GM23338 (cell line): ENCODE results near the gene DLL4. TPM values are rescaled to one million over a fixed set of nuclear protein-coding genes. Genes with fewer than 3 reads are reported as not detected.

Experiments
- ATAC-seq: fragments of 200-7000 bp; cut with Tn5 transposase; 3 replicates; pipeline ENCODE4 v1.9.1; 2020
- DNase-seq: peaks from one replicate; pipeline ENCODE4 v3.0.0-alpha.2; 2015; ENCODE audit warnings: low spot score
- H2AFZ ChIP-seq: fragments of 200-600 bp; sonication (generic); 2 replicates; pipeline ENCODE4 v1.8.0; 2016; ENCODE audit warnings: antibody characterized with exemption, mild to moderate bottlenecking, moderate library complexity
- H3F3A ChIP-seq: fragments of 200-600 bp; sonication (generic); replicated peaks from 2 replicates; pipeline ENCODE4 v1.8.0; 2017; ENCODE audit warnings: antibody characterized with exemption, mixed run types, low read depth
- H3K27ac ChIP-seq: fragments of 200-600 bp; sonication (generic); 2 replicates; pipeline ENCODE4 v1.6.1; 2016; ENCODE audit warnings: low read depth
- H3K27me3 ChIP-seq: fragments of 200-600 bp; sonication (generic); 2 replicates; pipeline ENCODE4 v1.8.0; 2016; ENCODE audit warnings: mild to moderate bottlenecking, mixed run types, moderate library complexity; ENCODE audit not compliant: insufficient read depth
- H3K36me3 ChIP-seq: fragments of 200-600 bp; sonication (generic); 2 replicates; pipeline ENCODE4 v1.8.0; 2016; ENCODE audit warnings: mild to moderate bottlenecking; ENCODE audit not compliant: insufficient read depth
- H3K4me1 ChIP-seq: fragments of 200-600 bp; sonication (generic); 2 replicates; pipeline ENCODE4 v1.8.0; 2016; ENCODE audit warnings: mild to moderate bottlenecking, moderate library complexity; ENCODE audit not compliant: insufficient read depth
- H3K4me2 ChIP-seq: fragments of 200-600 bp; sonication (generic); 2 replicates; pipeline ENCODE4 v1.7.1; 2017; ENCODE audit warnings: mixed run types
- H3K4me3 ChIP-seq: fragments of 200-600 bp; sonication (generic); 2 replicates; pipeline ENCODE4 v1.6.1; 2016; ENCODE audit warnings: mixed run types
- H3K79me2 ChIP-seq: fragments of 200-600 bp; sonication (generic); replicated peaks from 2 replicates; pipeline ENCODE4 v1.8.0; 2017; ENCODE audit warnings: mild to moderate bottlenecking; ENCODE audit not compliant: insufficient read depth
- H3K9me2 ChIP-seq: fragments of 200-600 bp; sonication (generic); 2 replicates; pipeline ENCODE4 v1.8.0; 2017; ENCODE audit not compliant: insufficient read depth
- H4K20me1 ChIP-seq: fragments of 200-600 bp; sonication (generic); replicated peaks from 2 replicates; pipeline ENCODE4 v1.8.0; 2017; ENCODE audit warnings: mild to moderate bottlenecking; ENCODE audit not compliant: insufficient read depth
- H3K27ac Mint-ChIP-seq: 2 replicates; pipeline ENCODE4 v1.8.0; 2020; ENCODE audit warnings: inconsistent platforms, mild to moderate bottlenecking, moderate library complexity, mixed read lengths
- H3K27me3 Mint-ChIP-seq: 3 replicates; pipeline ENCODE4 v1.8.0; 2022; ENCODE audit warnings: low read depth, mild to moderate bottlenecking, moderate library complexity, mixed read lengths, inconsistent platforms; ENCODE audit not compliant: insufficient read depth, poor library complexity
- H3K36me3 Mint-ChIP-seq: 3 replicates; pipeline ENCODE4 v1.8.0; 2021; ENCODE audit warnings: low read depth, mild to moderate bottlenecking, inconsistent platforms, moderate library complexity, mixed read lengths
- H3K4me1 Mint-ChIP-seq: 3 replicates; pipeline ENCODE4 v1.8.0; 2020; ENCODE audit warnings: mild to moderate bottlenecking, inconsistent platforms, mixed read lengths
- H3K4me3 Mint-ChIP-seq: 3 replicates; pipeline ENCODE4 v1.8.0; 2021; ENCODE audit warnings: moderate library complexity, mild to moderate bottlenecking, inconsistent platforms, mixed read lengths
- H3K9me3 Mint-ChIP-seq: 3 replicates; pipeline ENCODE4 v1.8.0; 2020; ENCODE audit warnings: moderate library complexity, mild to moderate bottlenecking, inconsistent platforms, mixed read lengths
- POLR2AphosphoS5 ChIP-seq: IDR thresholded peaks from 2 replicates; pipeline ENCODE4 v1.6.1; 2016; ENCODE audit warnings: antibody characterized with exemption, low read depth
- ZNF331 ChIP-seq: fragments of 250-450 bp; sonication (Bioruptor Pico); IDR thresholded peaks from 2 replicates; pipeline ENCODE4 v1.5.0; 2020; ENCODE audit warnings: low read depth, mild to moderate bottlenecking, moderate library complexity
- polyA plus RNA-seq: library from polyadenylated mRNA; unstranded; fragments of >200 nt; fragmentation: Nextera tagmentation; extraction: Ambion mirVana; gene quantifications from 2 replicates; pipeline ENCODE4 v1.2.1, GENCODE V29; 2016
- total RNA-seq: library from RNA; depleted of rRNA; stranded (reverse); fragments of >200 nt; shearing (Covaris generic); gene quantifications from 2 replicates; pipeline ENCODE4 v1.2.3, GENCODE V29; 2014
- TF ChIP-seq, protein P1 (sequence below): IDR thresholded peaks from one replicate; pipeline ENCODE4 v1.6.1; 2018; ENCODE audit warnings: antibody characterized with exemption; ENCODE audit not compliant: unreplicated experiment
- TF ChIP-seq, protein P2 (sequence below), 2 experiments: fragments of 200-600 bp in 1 of 2; sonication (generic) in 1 of 2; conservative IDR thresholded peaks; 2 replicates each; pipeline versions ENCODE4 v1.5.1 to v1.6.1; 2016 to 2017; ENCODE audit warnings: antibody characterized with exemption in 2 of 2, low read depth in 2 of 2, mild to moderate bottlenecking in 2 of 2, moderate library complexity in 1 of 2
- TF ChIP-seq, protein P3 (sequence below): fragments of 250-450 bp; sonication (Bioruptor Pico); IDR thresholded peaks from 2 replicates; pipeline ENCODE4 v1.5.0; 2020; ENCODE audit warnings: mild to moderate bottlenecking, moderate library complexity

The DLL4 gene
- total and polyA plus RNA-seq, 2 experiments from 2014 or later: 0.31 to 0.99 TPM

DNA sequence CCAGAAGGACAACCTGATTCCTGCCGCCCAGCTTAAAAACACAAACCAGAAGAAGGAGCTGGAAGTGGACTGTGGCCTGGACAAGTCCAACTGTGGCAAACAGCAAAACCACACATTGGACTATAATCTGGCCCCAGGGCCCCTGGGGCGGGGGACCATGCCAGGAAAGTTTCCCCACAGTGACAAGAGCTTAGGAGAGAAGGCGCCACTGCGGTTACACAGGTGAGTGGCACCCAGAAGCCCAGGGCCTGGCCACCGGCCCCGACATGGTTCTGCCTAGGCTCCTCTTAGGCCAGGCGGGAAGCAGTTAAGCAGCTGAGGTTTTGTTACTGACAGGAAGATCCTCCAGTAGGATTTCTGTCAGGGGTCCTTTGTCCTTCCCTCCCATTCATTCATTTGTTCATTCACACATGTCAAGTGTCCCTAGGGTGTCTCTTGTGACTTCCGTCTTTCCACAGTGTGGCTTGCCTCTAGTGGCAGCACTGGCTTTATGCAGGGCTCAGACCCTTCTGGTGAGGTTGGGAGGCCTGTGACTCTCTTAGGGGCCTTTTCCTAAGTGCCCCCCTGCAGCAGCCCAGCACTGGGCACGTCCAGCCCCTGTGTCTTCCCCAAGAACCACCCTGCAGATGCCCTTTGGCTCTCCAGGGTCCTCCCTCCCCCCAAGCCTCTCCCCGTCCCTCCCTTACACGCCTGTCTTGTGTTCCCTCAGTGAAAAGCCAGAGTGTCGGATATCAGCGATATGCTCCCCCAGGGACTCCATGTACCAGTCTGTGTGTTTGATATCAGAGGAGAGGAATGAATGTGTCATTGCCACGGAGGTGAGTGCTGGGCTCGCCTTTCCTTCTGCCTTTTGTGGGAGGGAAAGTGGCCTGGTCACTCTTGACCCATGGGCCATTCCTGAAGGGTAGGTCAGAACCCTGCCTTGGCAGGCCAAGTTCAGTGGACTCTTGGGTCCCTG, 7.8 kb downstream of the DLL4 start (continued):
- TF ChIP-seq, protein P1, sequence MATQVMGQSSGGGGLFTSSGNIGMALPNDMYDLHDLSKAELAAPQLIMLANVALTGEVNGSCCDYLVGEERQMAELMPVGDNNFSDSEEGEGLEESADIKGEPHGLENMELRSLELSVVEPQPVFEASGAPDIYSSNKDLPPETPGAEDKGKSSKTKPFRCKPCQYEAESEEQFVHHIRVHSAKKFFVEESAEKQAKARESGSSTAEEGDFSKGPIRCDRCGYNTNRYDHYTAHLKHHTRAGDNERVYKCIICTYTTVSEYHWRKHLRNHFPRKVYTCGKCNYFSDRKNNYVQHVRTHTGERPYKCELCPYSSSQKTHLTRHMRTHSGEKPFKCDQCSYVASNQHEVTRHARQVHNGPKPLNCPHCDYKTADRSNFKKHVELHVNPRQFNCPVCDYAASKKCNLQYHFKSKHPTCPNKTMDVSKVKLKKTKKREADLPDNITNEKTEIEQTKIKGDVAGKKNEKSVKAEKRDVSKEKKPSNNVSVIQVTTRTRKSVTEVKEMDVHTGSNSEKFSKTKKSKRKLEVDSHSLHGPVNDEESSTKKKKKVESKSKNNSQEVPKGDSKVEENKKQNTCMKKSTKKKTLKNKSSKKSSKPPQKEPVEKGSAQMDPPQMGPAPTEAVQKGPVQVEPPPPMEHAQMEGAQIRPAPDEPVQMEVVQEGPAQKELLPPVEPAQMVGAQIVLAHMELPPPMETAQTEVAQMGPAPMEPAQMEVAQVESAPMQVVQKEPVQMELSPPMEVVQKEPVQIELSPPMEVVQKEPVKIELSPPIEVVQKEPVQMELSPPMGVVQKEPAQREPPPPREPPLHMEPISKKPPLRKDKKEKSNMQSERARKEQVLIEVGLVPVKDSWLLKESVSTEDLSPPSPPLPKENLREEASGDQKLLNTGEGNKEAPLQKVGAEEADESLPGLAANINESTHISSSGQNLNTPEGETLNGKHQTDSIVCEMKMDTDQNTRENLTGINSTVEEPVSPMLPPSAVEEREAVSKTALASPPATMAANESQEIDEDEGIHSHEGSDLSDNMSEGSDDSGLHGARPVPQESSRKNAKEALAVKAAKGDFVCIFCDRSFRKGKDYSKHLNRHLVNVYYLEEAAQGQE: no peak

DNA sequence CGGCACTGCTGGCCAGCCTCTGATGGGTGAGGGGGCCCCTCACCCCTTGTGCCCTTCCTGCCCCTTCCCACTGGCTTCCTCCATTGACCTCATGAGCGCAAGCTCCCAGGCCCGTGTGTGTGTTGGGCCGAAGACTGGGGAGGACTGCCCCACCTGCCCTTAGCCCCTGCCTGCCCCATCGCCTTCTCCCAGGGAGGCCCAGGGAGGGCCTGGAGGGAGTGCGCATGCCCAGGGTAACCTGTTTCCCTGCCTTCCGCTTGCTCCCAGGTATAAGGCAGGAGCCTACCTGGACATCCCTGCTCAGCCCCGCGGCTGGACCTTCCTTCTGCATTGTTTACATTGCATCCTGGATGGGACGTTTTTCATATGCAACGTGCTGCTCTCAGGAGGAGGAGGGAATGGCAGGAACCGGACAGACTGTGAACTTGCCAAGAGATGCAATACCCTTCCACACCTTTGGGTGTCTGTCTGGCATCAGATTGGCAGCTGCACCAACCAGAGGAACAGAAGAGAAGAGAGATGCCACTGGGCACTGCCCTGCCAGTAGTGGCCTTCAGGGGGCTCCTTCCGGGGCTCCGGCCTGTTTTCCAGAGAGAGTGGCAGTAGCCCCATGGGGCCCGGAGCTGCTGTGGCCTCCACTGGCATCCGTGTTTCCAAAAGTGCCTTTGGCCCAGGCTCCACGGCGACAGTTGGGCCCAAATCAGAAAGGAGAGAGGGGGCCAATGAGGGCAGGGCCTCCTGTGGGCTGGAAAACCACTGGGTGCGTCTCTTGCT, 8.8 kb downstream of the DLL4 start:
- Histone ChIP-seq H3K79me2 (no peaks in the 10 kb centered on the region), H3K27ac (no peak overlapping the region), H3K4me3 (no peak overlapping the region), H3K4me2 (no peak overlapping the region), H2AFZ (no peak overlapping the region), H3F3A (peaks cover 17% of the 10 kb centered on the region), H4K20me1 (no peaks in the 10 kb centered on the region), H3K4me1 (peaks cover 20% of the 10 kb centered on the region), H3K9me2 (no peaks in the 10 kb centered on the region), H3K27me3 (peaks cover 25% of the 10 kb centered on the region), H3K36me3 (no peaks in the 10 kb centered on the region)
- H3K36me3 Mint-ChIP-seq: no peaks in the 10 kb centered on the region; the same call in 2 of the 3 replicates
- no peak overlapping the region for H3K27ac Mint-ChIP-seq
- H3K4me3 Mint-ChIP-seq: no peak overlapping the region
- ATAC-seq: peak; percentile 2; the same call in 1 of the 3 replicates
- H3K27me3 Mint-ChIP-seq: peaks cover 42% of the 10 kb centered on the region
- no peaks in the 10 kb centered on the region; the same call in 2 of the 3 replicates for H3K9me3 Mint-ChIP-seq
- peak; percentile 45 for DNase-seq
- H3K4me1 Mint-ChIP-seq: peaks cover 36% of the 10 kb centered on the region
- TF ChIP-seq, protein P2, sequence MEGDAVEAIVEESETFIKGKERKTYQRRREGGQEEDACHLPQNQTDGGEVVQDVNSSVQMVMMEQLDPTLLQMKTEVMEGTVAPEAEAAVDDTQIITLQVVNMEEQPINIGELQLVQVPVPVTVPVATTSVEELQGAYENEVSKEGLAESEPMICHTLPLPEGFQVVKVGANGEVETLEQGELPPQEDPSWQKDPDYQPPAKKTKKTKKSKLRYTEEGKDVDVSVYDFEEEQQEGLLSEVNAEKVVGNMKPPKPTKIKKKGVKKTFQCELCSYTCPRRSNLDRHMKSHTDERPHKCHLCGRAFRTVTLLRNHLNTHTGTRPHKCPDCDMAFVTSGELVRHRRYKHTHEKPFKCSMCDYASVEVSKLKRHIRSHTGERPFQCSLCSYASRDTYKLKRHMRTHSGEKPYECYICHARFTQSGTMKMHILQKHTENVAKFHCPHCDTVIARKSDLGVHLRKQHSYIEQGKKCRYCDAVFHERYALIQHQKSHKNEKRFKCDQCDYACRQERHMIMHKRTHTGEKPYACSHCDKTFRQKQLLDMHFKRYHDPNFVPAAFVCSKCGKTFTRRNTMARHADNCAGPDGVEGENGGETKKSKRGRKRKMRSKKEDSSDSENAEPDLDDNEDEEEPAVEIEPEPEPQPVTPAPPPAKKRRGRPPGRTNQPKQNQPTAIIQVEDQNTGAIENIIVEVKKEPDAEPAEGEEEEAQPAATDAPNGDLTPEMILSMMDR (conservative IDR thresholded peaks at IDR 0.05; ENCODE audit: low read depth in 2 of 2): peak; percentile 33 to 44
- no peak for TF ChIP-seq POLR2AphosphoS5

DNA sequence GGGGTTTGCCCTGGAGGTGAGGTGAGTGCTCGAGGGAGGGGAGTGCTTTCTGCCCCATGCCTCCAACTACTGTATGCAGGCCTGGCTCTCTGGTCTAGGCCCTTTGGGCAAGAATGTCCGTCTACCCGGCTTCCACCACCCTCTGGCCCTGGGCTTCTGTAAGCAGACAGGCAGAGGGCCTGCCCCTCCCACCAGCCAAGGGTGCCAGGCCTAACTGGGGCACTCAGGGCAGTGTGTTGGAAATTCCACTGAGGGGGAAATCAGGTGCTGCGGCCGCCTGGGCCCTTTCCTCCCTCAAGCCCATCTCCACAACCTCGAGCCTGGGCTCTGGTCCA, 9.4 kb downstream of the DLL4 start:
- H3K27me3 Mint-ChIP-seq: peaks cover 36% of the 10 kb centered on the region
- TF ChIP-seq ZNF331: no peak
- TF ChIP-seq, protein P3, sequence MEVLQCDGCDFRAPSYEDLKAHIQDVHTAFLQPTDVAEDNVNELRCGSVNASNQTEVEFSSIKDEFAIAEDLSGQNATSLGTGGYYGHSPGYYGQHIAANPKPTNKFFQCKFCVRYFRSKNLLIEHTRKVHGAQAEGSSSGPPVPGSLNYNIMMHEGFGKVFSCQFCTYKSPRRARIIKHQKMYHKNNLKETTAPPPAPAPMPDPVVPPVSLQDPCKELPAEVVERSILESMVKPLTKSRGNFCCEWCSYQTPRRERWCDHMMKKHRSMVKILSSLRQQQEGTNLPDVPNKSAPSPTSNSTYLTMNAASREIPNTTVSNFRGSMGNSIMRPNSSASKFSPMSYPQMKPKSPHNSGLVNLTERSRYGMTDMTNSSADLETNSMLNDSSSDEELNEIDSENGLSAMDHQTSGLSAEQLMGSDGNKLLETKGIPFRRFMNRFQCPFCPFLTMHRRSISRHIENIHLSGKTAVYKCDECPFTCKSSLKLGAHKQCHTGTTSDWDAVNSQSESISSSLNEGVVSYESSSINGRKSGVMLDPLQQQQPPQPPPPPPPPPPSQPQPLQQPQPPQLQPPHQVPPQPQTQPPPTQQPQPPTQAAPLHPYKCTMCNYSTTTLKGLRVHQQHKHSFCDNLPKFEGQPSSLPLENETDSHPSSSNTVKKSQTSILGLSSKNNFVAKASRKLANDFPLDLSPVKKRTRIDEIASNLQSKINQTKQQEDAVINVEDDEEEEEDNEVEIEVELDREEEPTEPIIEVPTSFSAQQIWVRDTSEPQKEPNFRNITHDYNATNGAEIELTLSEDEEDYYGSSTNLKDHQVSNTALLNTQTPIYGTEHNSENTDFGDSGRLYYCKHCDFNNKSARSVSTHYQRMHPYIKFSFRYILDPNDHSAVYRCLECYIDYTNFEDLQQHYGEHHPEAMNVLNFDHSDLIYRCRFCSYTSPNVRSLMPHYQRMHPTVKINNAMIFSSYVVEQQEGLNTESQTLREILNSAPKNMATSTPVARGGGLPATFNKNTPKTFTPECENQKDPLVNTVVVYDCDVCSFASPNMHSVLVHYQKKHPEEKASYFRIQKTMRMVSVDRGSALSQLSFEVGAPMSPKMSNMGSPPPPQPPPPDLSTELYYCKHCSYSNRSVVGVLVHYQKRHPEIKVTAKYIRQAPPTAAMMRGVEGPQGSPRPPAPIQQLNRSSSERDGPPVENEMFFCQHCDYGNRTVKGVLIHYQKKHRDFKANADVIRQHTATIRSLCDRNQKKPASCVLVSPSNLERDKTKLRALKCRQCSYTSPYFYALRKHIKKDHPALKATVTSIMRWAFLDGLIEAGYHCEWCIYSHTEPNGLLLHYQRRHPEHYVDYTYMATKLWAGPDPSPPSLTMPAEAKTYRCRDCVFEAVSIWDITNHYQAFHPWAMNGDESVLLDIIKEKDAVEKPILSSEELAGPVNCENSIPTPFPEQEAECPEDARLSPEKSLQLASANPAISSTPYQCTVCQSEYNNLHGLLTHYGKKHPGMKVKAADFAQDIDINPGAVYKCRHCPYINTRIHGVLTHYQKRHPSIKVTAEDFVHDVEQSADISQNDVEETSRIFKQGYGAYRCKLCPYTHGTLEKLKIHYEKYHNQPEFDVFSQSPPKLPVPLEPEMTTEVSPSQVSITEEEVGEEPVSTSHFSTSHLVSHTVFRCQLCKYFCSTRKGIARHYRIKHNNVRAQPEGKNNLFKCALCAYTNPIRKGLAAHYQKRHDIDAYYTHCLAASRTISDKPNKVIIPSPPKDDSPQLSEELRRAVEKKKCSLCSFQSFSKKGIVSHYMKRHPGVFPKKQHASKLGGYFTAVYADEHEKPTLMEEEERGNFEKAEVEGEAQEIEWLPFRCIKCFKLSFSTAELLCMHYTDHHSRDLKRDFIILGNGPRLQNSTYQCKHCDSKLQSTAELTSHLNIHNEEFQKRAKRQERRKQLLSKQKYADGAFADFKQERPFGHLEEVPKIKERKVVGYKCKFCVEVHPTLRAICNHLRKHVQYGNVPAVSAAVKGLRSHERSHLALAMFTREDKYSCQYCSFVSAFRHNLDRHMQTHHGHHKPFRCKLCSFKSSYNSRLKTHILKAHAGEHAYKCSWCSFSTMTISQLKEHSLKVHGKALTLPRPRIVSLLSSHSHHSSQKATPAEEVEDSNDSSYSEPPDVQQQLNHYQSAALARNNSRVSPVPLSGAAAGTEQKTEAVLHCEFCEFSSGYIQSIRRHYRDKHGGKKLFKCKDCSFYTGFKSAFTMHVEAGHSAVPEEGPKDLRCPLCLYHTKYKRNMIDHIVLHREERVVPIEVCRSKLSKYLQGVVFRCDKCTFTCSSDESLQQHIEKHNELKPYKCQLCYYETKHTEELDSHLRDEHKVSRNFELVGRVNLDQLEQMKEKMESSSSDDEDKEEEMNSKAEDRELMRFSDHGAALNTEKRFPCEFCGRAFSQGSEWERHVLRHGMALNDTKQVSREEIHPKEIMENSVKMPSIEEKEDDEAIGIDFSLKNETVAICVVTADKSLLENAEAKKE (CRISPR knock-in tag): no peak

More for the DNA sequence above, 9.4 kb downstream of the DLL4 start:
- Mint-ChIP-seq H3K4me3 (no peak overlapping the region), H3K4me1 (peaks cover 38% of the 10 kb centered on the region), H3K36me3 (no peaks in the 10 kb centered on the region; the same call in 2 of the 3 replicates), H3K27ac (no peak overlapping the region), H3K9me3 (no peaks in the 10 kb centered on the region; the same call in 2 of the 3 replicates)
- Histone ChIP-seq H2AFZ (no peak overlapping the region), H3F3A (peaks cover 17% of the 10 kb centered on the region), H3K4me3 (no peak overlapping the region), H4K20me1 (no peaks in the 10 kb centered on the region), H3K36me3 (no peaks in the 10 kb centered on the region), H3K27me3 (peaks cover 24% of the 10 kb centered on the region), H3K4me2 (no peak overlapping the region), H3K27ac (no peak overlapping the region), H3K79me2 (no peaks in the 10 kb centered on the region), H3K9me2 (no peaks in the 10 kb centered on the region), H3K4me1 (peaks cover 21% of the 10 kb centered on the region)
- DNase-seq (no peak), ATAC-seq (no peak)
